GM12878 (cell line): ENCODE results near the gene MTIF3. TPM values are rescaled to one million over a fixed set of nuclear protein-coding genes. Genes with fewer than 3 reads are reported as not detected.

ENCODE experiments used
- ATAC-seq: fragments of 200-7000 bp; cut with Tn5 transposase; 3 replicates; pipeline ENCODE4 v1.9.1; 2020; ENCODE audit warnings: mild to moderate bottlenecking, moderate library complexity
- BruUV-seq: library from RNA; stranded (reverse); fragments of 400-500 nt; replicated peaks from 2 replicates; lab custom pipeline; 2021; lab: Mats Ljungman, UMichigan
- CTCF ChIA-PET: fragments of 300-600 bp; sonication (Branson Sonifier 250); formaldehyde crosslinking; extraction: SDS; loops from one replicate; lab custom pipeline; 2021; ENCODE audit warnings: inconsistent platforms; lab: Yijun Ruan, JAX
- POLR2A ChIA-PET: fragments of 350-600 bp; formaldehyde crosslinking; extraction: SDS; loops from one replicate; lab custom pipeline; 2021; ENCODE audit warnings: inconsistent platforms; lab: Charles Lee
- RAD21 ChIA-PET: fragments of 300-600 bp; sonication (Branson Sonifier 250); formaldehyde crosslinking; loops from one replicate; lab custom pipeline; 2023; ENCODE audit warnings: antibody characterized with exemption; ENCODE audit not compliant: unreplicated experiment; lab: Charles Lee
- SMC1A ChIA-PET: fragments of 300-600 bp; sonication (Branson Sonifier 250); formaldehyde crosslinking; loops from one replicate; lab custom pipeline; 2023; ENCODE audit not compliant: unreplicated experiment, uncharacterized antibody; lab: Charles Lee
- DNase-seq: peaks from one replicate; pipeline ENCODE4 v3.0.0-alpha.2; 2011; ENCODE audit warnings: low read depth, low spot score
- FAIRE-seq: peaks from 3 replicates; lab custom pipeline; 2011; peaks lifted over from hg19 to GRCh38; lab: Jason Lieb, UNC
- H2AFZ ChIP-seq: 2 replicates; pipeline ENCODE4 v1.6.0; 2011; ENCODE audit warnings: low read depth, low read length, control low read depth; ENCODE audit not compliant: control insufficient read depth
- H3K27ac ChIP-seq: 2 replicates; pipeline ENCODE4 v1.5.1; 2011; ENCODE audit warnings: control low read depth; ENCODE audit not compliant: control insufficient read depth, insufficient read depth
- H3K27me3 ChIP-seq, 2 experiments: replicated peaks in 1 of 2; 2 replicates each; pipeline versions ENCODE4 v1.6.0 to v1.6.1; 2011; ENCODE audit warnings: low read length in 1 of 2; ENCODE audit not compliant: control insufficient read depth in 2 of 2, insufficient read depth in 2 of 2
- H3K36me3 ChIP-seq, 2 experiments: 2 replicates each; pipeline ENCODE4 v1.5.1; 2011; ENCODE audit warnings: low read length in 1 of 2; ENCODE audit not compliant: control insufficient read depth in 2 of 2, insufficient read depth in 2 of 2
- H3K4me1 ChIP-seq: 2 replicates; pipeline ENCODE4 v1.6.1; 2011; ENCODE audit warnings: mild to moderate bottlenecking, low read length, moderate library complexity, mixed read lengths; ENCODE audit not compliant: control insufficient read depth, insufficient read depth
- H3K4me2 ChIP-seq: 2 replicates; pipeline ENCODE4 v1.6.0; 2011; ENCODE audit warnings: control low read depth; ENCODE audit not compliant: control insufficient read depth, insufficient read depth
- H3K4me3 ChIP-seq: fragments of 200-600 bp; sonication (generic); 2 replicates; pipeline ENCODE4 v1.5.1; 2016
- H3K79me2 ChIP-seq: 2 replicates; pipeline ENCODE4 v1.6.0; 2011; ENCODE audit warnings: low read length; ENCODE audit not compliant: control insufficient read depth, insufficient read depth
- H3K9ac ChIP-seq: 2 replicates; pipeline ENCODE4 v1.8.0; 2011; ENCODE audit warnings: low read length, control low read depth, mixed read lengths; ENCODE audit not compliant: control insufficient read depth, insufficient read depth
- H3K9me3 ChIP-seq: replicated peaks from 3 replicates; pipeline ENCODE4 v1.5.1; 2011; ENCODE audit warnings: mild to moderate bottlenecking, low read length; ENCODE audit not compliant: control insufficient read depth, insufficient read depth
- H4K20me1 ChIP-seq: 2 replicates; pipeline ENCODE4 v1.6.0; 2011; ENCODE audit not compliant: control insufficient read depth, insufficient read depth
- ASH2L ChIP-seq: fragments of 300-600, 200-600 bp; sonication (generic); IDR thresholded peaks from 2 replicates; pipeline ENCODE4 v1.6.1; 2017; ENCODE audit warnings: low read depth, mild to moderate bottlenecking, borderline replicate concordance
- EGR1 ChIP-seq, 2 experiments: IDR thresholded peaks; 1 replicate in 1 of 2; 2 replicates in 1 of 2; pipeline ENCODE4 v1.6.1; 2011 to 2012; ENCODE audit warnings: low read depth in 2 of 2, low read length in 2 of 2, borderline replicate concordance in 1 of 2, mild to moderate bottlenecking in 1 of 2, moderate library complexity in 1 of 2
- FOXM1 ChIP-seq: IDR thresholded peaks from 2 replicates; pipeline ENCODE4 v1.6.1; 2012; ENCODE audit warnings: low read depth, mild to moderate bottlenecking, inconsistent platforms, low read length, moderate library complexity
- HDAC6 ChIP-seq: fragments of 200-600 bp; sonication (generic); IDR thresholded peaks from one replicate; pipeline ENCODE4 v1.8.0; 2017; ENCODE audit warnings: antibody characterized with exemption; ENCODE audit not compliant: unreplicated experiment
- IRF3 ChIP-seq: fragments of 450-650 bp; IDR thresholded peaks from 2 replicates; pipeline ENCODE4 v1.6.1; 2014; ENCODE audit warnings: mild to moderate bottlenecking
- JUNB ChIP-seq: IDR thresholded peaks from 2 replicates; pipeline ENCODE4 v1.6.1; 2016; ENCODE audit warnings: antibody characterized with exemption, mild to moderate bottlenecking
- MYC ChIP-seq: IDR thresholded peaks from 2 replicates; pipeline ENCODE4 v1.6.1; 2011; ENCODE audit warnings: mild to moderate bottlenecking, low read length, moderate library complexity, inconsistent platforms; ENCODE audit not compliant: insufficient read depth, insufficient replicate concordance, insufficient read length, severe bottlenecking
- NR2C1 ChIP-seq: fragments of 450-650 bp; IDR thresholded peaks from 2 replicates; pipeline ENCODE4 v1.6.1; 2017; ENCODE audit warnings: antibody characterized with exemption, mild to moderate bottlenecking, moderate library complexity
- NR2C2 ChIP-seq: IDR thresholded peaks from 2 replicates; pipeline ENCODE4 v1.6.1; 2011; ENCODE audit warnings: borderline replicate concordance, low read depth; ENCODE audit not compliant: control insufficient read depth, insufficient read length
- RBBP5 ChIP-seq: fragments of 200-600 bp; sonication (generic); conservative IDR thresholded peaks from 2 replicates; pipeline ENCODE4 v1.6.1; 2016
- SIN3A ChIP-seq: IDR thresholded peaks from 2 replicates; pipeline ENCODE4 v1.6.1; 2012; ENCODE audit warnings: low read depth, low read length, improper control_type of control experiment
- SPI1 ChIP-seq: IDR thresholded peaks from 2 replicates; pipeline ENCODE4 v1.6.1; 2011; ENCODE audit warnings: low read depth, mild to moderate bottlenecking, low read length, moderate library complexity, borderline replicate concordance; ENCODE audit not compliant: insufficient read depth
- SUZ12 ChIP-seq: fragments of 200-600 bp; sonication (generic); IDR thresholded peaks from one replicate; pipeline ENCODE4 v1.6.1; 2018; ENCODE audit warnings: antibody characterized with exemption, mild to moderate bottlenecking; ENCODE audit not compliant: unreplicated experiment
- WGBS: methylation state at CpG from one replicate; pipeline ENCODE4 v1.1.6; 2016; ENCODE audit warnings: low lambda C conversion rate; ENCODE audit not compliant: insufficient replicate concordance, insufficient coverage; ENCODE audit errors: missing lambda C conversion rate; 5-methylcytosine and 5-hydroxymethylcytosine counted together
- in situ Hi-C: fragments of 300-500 bp; cut with MboI; formaldehyde crosslinking; loops from 9 replicates; pipeline ENCODE4 v1.14.3; 2018; ENCODE audit warnings: mixed read lengths
- intact Hi-C: fragments of 100-400 bp; cut with micrococcal nuclease; formaldehyde crosslinking; loops from one replicate; pipeline ENCODE4 v1.14.2; 2022; ENCODE audit not compliant: unreplicated experiment
- polyA plus RNA-seq, 11 experiments: library from polyadenylated mRNA; depleted of rRNA in 4 of 11; unstranded in 6 of 11; stranded (reverse) in 5 of 11; fragments of >200 nt; fragmentation: Nextera tagmentation in 4 of 11; fragmentation: Illumina TruSeq in 1 of 11; extraction: Ambion mirVana in 4 of 11; extraction: Trizol in 1 of 11; gene quantifications; 1 replicate in 1 of 11; 2 replicates in 10 of 11; pipeline versions ENCODE4 v1.2.1 to v1.2.3, GENCODE V29; 2011 to 2016; ENCODE audit warnings: inconsistent platforms in 2 of 11, missing spikeins in 2 of 11, low read depth in 1 of 11
- total RNA-seq, 4 experiments: library from RNA; depleted of rRNA in 3 of 4; stranded (reverse); fragments of >200 nt in 3 of 4; fragmentation: Illumina TruSeq in 1 of 4; extraction: Trizol in 1 of 4; gene quantifications; 2 replicates each; pipeline versions ENCODE4 v1.2.1 to v1.2.3, GENCODE V29; 2013 to 2021
- TF ChIP-seq, protein P1 (sequence below): fragments of 450-650 bp; IDR thresholded peaks from 2 replicates; pipeline ENCODE4 v1.6.1; 2017; ENCODE audit warnings: mild to moderate bottlenecking, moderate library complexity
- TF ChIP-seq, protein P2 (sequence below): IDR thresholded peaks from 2 replicates; pipeline ENCODE4 v1.6.1; 2011; ENCODE audit warnings: borderline replicate concordance, low read depth, mild to moderate bottlenecking, moderate library complexity, low read length; ENCODE audit not compliant: insufficient read depth, poor library complexity, severe bottlenecking

The MTIF3 gene
- total and polyA plus RNA-seq, 10 of the 15 experiments (the other 5 are each of a cell fraction or from before 2014, with no cell fraction given) = 22.4 to 73.9 (median 49.7) TPM

GRCh38 chr13:27403203-27403678 is 47.1 kb downstream of the MTIF3 start (continued):
- TF ChIP-seq JUNB = no peak
- TF ChIP-seq NR2C2 = no peak
- TF ChIP-seq ASH2L = no peak
- TF ChIP-seq HDAC6 = no peak
- no peak for TF ChIP-seq FOXM1
- no peak for TF ChIP-seq EGR1 (IDR thresholded peaks at IDR 0.05; ENCODE audit: borderline replicate concordance in 1 of 2, low read depth in 2 of 2, low read length in 2 of 2)
- no peak for TF ChIP-seq MYC
- TF ChIP-seq SIN3A = no peak
- TF ChIP-seq IRF3 = no peak
- no peak for TF ChIP-seq NR2C1
- TF ChIP-seq, all 136 proteins: peak for 0

GRCh38 chr13:27401210-27401609 is 49.2 kb downstream of the MTIF3 start:
- Histone ChIP-seq H3K36me3 (no peaks in the 10 kb centered on the region), H3K27ac (no peak overlapping the region), H2AFZ (no peak overlapping the region), H3K4me2 (no peak overlapping the region), H3K4me1 (no peaks in the 10 kb centered on the region), H3K27me3 (no peaks in the 10 kb centered on the region; a peak in 1 of 4 replicates), H4K20me1 (no peaks in the 10 kb centered on the region), H3K4me3 (no peak overlapping the region), H3K9me3 (no peaks in the 10 kb centered on the region; the same call in 2 of the 3 replicates), H3K79me2 (no peaks in the 10 kb centered on the region), H3K9ac (no peak overlapping the region)
- no TSS peak for BruUV-seq
- intact Hi-C loops = no loop called here
- SMC1A ChIA-PET = no interaction called here
- RAD21 ChIA-PET = no interaction called here
- FAIRE-seq = no peak
- in situ Hi-C loops = no loop called here
- CTCF ChIA-PET = interaction anchor here (0.6 to 1.2 kb wide), 2 partner anchors 10 to 26 kb away, joined by 3 to 5 read pairs; no protein-coding TSS in a partner anchor
- WGBS = 6% methylated on average over 3 of the region's 3 CpGs
- no peak for ATAC-seq
- POLR2A ChIA-PET = no interaction called here
- DNase-seq = no peak
- TF ChIP-seq SPI1 = peak; percentile 70
- TF ChIP-seq, protein P1, sequence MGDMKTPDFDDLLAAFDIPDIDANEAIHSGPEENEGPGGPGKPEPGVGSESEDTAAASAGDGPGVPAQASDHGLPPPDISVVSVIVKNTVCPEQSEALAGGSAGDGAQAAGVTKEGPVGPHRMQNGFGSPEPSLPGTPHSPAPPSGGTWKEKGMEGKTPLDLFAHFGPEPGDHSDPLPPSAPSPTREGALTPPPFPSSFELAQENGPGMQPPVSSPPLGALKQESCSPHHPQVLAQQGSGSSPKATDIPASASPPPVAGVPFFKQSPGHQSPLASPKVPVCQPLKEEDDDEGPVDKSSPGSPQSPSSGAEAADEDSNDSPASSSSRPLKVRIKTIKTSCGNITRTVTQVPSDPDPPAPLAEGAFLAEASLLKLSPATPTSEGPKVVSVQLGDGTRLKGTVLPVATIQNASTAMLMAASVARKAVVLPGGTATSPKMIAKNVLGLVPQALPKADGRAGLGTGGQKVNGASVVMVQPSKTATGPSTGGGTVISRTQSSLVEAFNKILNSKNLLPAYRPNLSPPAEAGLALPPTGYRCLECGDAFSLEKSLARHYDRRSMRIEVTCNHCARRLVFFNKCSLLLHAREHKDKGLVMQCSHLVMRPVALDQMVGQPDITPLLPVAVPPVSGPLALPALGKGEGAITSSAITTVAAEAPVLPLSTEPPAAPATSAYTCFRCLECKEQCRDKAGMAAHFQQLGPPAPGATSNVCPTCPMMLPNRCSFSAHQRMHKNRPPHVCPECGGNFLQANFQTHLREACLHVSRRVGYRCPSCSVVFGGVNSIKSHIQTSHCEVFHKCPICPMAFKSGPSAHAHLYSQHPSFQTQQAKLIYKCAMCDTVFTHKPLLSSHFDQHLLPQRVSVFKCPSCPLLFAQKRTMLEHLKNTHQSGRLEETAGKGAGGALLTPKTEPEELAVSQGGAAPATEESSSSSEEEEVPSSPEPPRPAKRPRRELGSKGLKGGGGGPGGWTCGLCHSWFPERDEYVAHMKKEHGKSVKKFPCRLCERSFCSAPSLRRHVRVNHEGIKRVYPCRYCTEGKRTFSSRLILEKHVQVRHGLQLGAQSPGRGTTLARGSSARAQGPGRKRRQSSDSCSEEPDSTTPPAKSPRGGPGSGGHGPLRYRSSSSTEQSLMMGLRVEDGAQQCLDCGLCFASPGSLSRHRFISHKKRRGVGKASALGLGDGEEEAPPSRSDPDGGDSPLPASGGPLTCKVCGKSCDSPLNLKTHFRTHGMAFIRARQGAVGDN = no peak
- no peak for TF ChIP-seq RBBP5
- TF ChIP-seq, protein P2, sequence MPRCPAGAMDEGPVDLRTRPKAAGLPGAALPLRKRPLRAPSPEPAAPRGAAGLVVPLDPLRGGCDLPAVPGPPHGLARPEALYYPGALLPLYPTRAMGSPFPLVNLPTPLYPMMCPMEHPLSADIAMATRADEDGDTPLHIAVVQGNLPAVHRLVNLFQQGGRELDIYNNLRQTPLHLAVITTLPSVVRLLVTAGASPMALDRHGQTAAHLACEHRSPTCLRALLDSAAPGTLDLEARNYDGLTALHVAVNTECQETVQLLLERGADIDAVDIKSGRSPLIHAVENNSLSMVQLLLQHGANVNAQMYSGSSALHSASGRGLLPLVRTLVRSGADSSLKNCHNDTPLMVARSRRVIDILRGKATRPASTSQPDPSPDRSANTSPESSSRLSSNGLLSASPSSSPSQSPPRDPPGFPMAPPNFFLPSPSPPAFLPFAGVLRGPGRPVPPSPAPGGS = no peak
- no peak for TF ChIP-seq SUZ12
